HCT116 (cell line): ENCODE data around the gene MDM4.

Experiments
- POLR2A ChIP-seq: IDR thresholded peaks from 2 replicates; pipeline ENCODE4 v1.7.0; 2011; ENCODE audit warnings: borderline replicate concordance; ENCODE audit not compliant: insufficient read depth, insufficient read length; ENCODE audit errors: extremely low read depth
- SRF ChIP-seq: IDR thresholded peaks from 2 replicates; pipeline ENCODE4 v1.6.1; 2012; ENCODE audit warnings: low read depth
- ZNF274 ChIP-seq: fragments of 200-500 bp; sonication (Bioruptor generic); IDR thresholded peaks from 2 replicates; pipeline ENCODE4 v1.6.1; 2014; ENCODE audit warnings: mild to moderate bottlenecking, low read depth, low read length, inconsistent platforms
- TF ChIP-seq, protein P1 (sequence below), 3 experiments: fragments of 200-600 bp in 1 of 3; sonication (generic) in 1 of 3; IDR thresholded peaks in 2 of 3; conservative IDR thresholded peaks in 1 of 3; 2 replicates each; pipeline ENCODE4 v1.5.1; 2012 to 2017; ENCODE audit warnings: low read depth in 2 of 3, low read length in 2 of 3, antibody characterized with exemption in 1 of 3, borderline replicate concordance in 1 of 3, control low read depth in 1 of 3, mild to moderate bottlenecking in 1 of 3, mixed read lengths in 1 of 3, mixed run types in 1 of 3, moderate library complexity in 1 of 3; ENCODE audit not compliant: insufficient read depth in 1 of 3

DNA sequence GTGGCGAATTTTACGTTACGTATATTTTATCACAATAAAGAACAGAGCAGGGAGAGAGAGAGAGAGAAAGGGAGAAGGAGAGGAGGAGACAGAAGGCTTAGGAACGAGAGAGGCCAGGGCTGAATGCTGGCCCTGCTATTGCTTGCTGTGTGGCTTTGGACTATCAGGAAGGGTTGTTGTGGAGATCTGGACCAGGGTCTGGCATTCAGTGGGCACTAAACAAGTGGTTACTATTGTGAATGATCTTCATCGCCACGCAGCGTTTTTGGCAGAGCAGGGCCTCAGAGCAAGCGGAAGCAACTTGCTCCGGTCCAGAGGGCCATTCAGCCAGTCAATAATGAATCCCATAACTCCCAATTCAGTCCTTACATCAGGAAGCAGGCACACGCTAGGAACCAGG is 48.0 kb upstream of the MDM4 start:
- TF ChIP-seq ZNF274 (no peak), POLR2A (no peak), SRF (no peak)
- TF ChIP-seq, protein P1, sequence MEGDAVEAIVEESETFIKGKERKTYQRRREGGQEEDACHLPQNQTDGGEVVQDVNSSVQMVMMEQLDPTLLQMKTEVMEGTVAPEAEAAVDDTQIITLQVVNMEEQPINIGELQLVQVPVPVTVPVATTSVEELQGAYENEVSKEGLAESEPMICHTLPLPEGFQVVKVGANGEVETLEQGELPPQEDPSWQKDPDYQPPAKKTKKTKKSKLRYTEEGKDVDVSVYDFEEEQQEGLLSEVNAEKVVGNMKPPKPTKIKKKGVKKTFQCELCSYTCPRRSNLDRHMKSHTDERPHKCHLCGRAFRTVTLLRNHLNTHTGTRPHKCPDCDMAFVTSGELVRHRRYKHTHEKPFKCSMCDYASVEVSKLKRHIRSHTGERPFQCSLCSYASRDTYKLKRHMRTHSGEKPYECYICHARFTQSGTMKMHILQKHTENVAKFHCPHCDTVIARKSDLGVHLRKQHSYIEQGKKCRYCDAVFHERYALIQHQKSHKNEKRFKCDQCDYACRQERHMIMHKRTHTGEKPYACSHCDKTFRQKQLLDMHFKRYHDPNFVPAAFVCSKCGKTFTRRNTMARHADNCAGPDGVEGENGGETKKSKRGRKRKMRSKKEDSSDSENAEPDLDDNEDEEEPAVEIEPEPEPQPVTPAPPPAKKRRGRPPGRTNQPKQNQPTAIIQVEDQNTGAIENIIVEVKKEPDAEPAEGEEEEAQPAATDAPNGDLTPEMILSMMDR (IDR thresholded peaks at IDR 0.05 in 2 of 3, conservative IDR thresholded peaks at IDR 0.05 in 1 of 3; ENCODE audit: borderline replicate concordance in 1 of 3, insufficient read depth in 1 of 3, low read depth in 2 of 3, low read length in 2 of 3) = no peak
